ENCODE results near the gene CHPT1. TPM values are rescaled to one million over a fixed set of nuclear protein-coding genes. Genes with fewer than 3 reads are reported as not detected.

The CHPT1 gene
- total and polyA plus RNA-seq, 9 of the 15 experiments (the other 6 are each of a cell fraction or from before 2014, with no cell fraction given) = 15.3 to 210 (median 91.9) TPM

DNA sequence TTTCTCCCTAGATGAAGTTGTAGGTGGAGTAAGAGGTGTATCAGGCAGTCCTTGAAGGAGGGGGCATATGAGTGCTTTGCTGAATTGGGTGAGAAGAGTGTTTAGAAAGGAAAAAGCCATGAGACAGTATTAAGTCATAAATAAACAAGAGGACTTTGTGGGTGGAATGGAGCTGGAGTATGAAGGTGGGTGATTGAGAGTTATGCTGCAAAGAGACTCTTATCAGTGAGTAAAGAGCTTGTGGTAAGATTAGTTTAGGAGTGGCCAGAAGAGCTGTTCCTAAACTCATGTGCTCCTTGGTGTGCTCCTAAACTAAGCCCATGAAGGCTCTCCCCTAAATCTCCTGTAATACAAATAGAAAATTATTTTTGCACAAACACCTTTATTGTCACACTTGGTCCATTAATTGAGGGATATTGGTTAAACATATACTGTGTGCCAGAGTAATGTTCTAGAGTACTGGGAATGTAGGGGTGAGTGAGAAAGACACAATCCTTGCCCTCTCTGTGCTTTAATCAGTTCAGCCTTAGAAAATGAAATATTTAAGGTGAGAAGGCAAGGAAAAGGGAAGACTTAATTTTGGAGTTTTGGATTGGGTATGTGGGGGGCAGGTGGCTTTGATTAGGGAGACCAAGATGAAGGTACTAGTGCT lies 9.8 kb downstream of the CHPT1 start (continued):
- TF ChIP-seq, protein P1, sequence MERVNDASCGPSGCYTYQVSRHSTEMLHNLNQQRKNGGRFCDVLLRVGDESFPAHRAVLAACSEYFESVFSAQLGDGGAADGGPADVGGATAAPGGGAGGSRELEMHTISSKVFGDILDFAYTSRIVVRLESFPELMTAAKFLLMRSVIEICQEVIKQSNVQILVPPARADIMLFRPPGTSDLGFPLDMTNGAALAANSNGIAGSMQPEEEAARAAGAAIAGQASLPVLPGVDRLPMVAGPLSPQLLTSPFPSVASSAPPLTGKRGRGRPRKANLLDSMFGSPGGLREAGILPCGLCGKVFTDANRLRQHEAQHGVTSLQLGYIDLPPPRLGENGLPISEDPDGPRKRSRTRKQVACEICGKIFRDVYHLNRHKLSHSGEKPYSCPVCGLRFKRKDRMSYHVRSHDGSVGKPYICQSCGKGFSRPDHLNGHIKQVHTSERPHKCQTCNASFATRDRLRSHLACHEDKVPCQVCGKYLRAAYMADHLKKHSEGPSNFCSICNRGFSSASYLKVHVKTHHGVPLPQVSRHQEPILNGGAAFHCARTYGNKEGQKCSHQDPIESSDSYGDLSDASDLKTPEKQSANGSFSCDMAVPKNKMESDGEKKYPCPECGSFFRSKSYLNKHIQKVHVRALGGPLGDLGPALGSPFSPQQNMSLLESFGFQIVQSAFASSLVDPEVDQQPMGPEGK (CRISPR knock-in tag; IDR thresholded peaks at IDR 0.05; ENCODE audit: borderline replicate concordance) = no peak
- TF ChIP-seq ZNF263 (CRISPR knock-in tag; IDR thresholded peaks at IDR 0.05; ENCODE audit: borderline replicate concordance) (peak; percentile 86; the same call in 1 of the 2 replicates), ZNF197 (CRISPR knock-in tag; IDR thresholded peaks at IDR 0.05; ENCODE audit: low read depth) (no peak), TRIM28 (IDR thresholded peaks at IDR 0.05) (no peak), JUND (IDR thresholded peaks at IDR 0.05; ENCODE audit: borderline replicate concordance, low read depth, low read length) (peak; percentile 58; the same call in 1 of the 2 replicates), JUND (tag; IDR thresholded peaks at IDR 0.05; ENCODE audit: borderline replicate concordance, low read depth, low read length) (no peak; the same call in 2 of the 3 replicates), SMARCC2 (IDR thresholded peaks at IDR 0.05; ENCODE audit: low read depth) (peak; percentile 47; the same call in 1 of the 2 replicates), CBFA2T3 (IDR thresholded peaks at IDR 0.05) (peak; percentile 78), HMG20A (CRISPR knock-in tag; conservative IDR thresholded peaks at IDR 0.05) (no peak), ZNF217 (CRISPR knock-in tag; IDR thresholded peaks at IDR 0.05) (no peak), KDM2B (CRISPR knock-in tag; IDR thresholded peaks at IDR 0.05) (no peak), GABPB1 (CRISPR knock-in tag; IDR thresholded peaks at IDR 0.05) (no peak), FOSL1 (tag; conservative IDR thresholded peaks at IDR 0.05) (0 out of 2 replicates have a peak, but pooled peaks have one; percentile 51), MYNN (IDR thresholded peaks at IDR 0.05) (peak; percentile 82), MYNN (CRISPR knock-in tag; IDR thresholded peaks at IDR 0.05) (no peak), ZBTB17 (CRISPR knock-in tag; IDR thresholded peaks at IDR 0.05) (no peak), TAF7 (tag; IDR thresholded peaks at IDR 0.05) (no peak), ZNF124 (CRISPR knock-in tag; IDR thresholded peaks at IDR 0.05) (no peak), SAFB (IDR thresholded peaks at IDR 0.05; ENCODE audit: borderline replicate concordance, low read depth, low read length) (no peak), KLF10 (CRISPR knock-in tag; IDR thresholded peaks at IDR 0.05) (no peak)
- TF ChIP-seq, protein P2, sequence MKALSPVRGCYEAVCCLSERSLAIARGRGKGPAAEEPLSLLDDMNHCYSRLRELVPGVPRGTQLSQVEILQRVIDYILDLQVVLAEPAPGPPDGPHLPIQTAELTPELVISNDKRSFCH (CRISPR knock-in tag; IDR thresholded peaks at IDR 0.05) = no peak
- TF ChIP-seq, protein P2 (tag; IDR thresholded peaks at IDR 0.05) = no peak
- TF ChIP-seq, protein P3, sequence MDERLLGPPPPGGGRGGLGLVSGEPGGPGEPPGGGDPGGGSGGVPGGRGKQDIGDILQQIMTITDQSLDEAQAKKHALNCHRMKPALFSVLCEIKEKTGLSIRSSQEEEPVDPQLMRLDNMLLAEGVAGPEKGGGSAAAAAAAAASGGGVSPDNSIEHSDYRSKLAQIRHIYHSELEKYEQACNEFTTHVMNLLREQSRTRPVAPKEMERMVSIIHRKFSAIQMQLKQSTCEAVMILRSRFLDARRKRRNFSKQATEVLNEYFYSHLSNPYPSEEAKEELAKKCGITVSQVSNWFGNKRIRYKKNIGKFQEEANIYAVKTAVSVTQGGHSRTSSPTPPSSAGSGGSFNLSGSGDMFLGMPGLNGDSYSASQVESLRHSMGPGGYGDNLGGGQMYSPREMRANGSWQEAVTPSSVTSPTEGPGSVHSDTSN (CRISPR knock-in tag; IDR thresholded peaks at IDR 0.05; ENCODE audit: low read depth) = no peak
- TF ChIP-seq, protein P3 (tag; conservative IDR thresholded peaks at IDR 0.05; ENCODE audit: low read depth) = peak; percentile 58
- TF ChIP-seq, protein P4, sequence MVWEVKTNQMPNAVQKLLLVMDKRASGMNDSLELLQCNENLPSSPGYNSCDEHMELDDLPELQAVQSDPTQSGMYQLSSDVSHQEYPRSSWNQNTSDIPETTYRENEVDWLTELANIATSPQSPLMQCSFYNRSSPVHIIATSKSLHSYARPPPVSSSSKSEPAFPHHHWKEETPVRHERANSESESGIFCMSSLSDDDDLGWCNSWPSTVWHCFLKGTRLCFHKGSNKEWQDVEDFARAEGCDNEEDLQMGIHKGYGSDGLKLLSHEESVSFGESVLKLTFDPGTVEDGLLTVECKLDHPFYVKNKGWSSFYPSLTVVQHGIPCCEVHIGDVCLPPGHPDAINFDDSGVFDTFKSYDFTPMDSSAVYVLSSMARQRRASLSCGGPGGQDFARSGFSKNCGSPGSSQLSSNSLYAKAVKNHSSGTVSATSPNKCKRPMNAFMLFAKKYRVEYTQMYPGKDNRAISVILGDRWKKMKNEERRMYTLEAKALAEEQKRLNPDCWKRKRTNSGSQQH (CRISPR knock-in tag; IDR thresholded peaks at IDR 0.05) = no peak

Data from K562 (cell line).